Glutamatergic neuron (in vitro differentiated cells): Measurements from ENCODE around the gene GCSAM. TPM values are rescaled to one million over a fixed set of nuclear protein-coding genes. Genes with fewer than 3 reads are reported as not detected.
A peak's percentile ranks its signal among the peaks of the same experiment; 100 is the strongest.

Experiments used
- DNase-seq: peaks from one replicate; pipeline ENCODE4 v3.0.0; 2022
- H3K27ac Mint-ChIP-seq: one replicate; pipeline ENCODE4 v1.8.0; 2020; ENCODE audit warnings: mild to moderate bottlenecking, mixed read lengths, inconsistent platforms; ENCODE audit not compliant: unreplicated experiment
- H3K27me3 Mint-ChIP-seq: one replicate; pipeline ENCODE4 v1.8.0; 2020; ENCODE audit warnings: mild to moderate bottlenecking, moderate library complexity, mixed read lengths, inconsistent platforms; ENCODE audit not compliant: unreplicated experiment
- H3K36me3 Mint-ChIP-seq: one replicate; pipeline ENCODE4 v1.8.0; 2020; ENCODE audit warnings: mild to moderate bottlenecking, mixed read lengths, inconsistent platforms; ENCODE audit not compliant: unreplicated experiment
- H3K4me1 Mint-ChIP-seq: one replicate; pipeline ENCODE4 v1.8.0; 2020; ENCODE audit warnings: mild to moderate bottlenecking, low read depth, mixed read lengths, inconsistent platforms; ENCODE audit not compliant: unreplicated experiment
- H3K4me3 Mint-ChIP-seq: one replicate; pipeline ENCODE4 v1.8.0; 2020; ENCODE audit warnings: mild to moderate bottlenecking, mixed read lengths, inconsistent platforms; ENCODE audit not compliant: unreplicated experiment
- H3K9me3 Mint-ChIP-seq: one replicate; pipeline ENCODE4 v1.8.0; 2020; ENCODE audit warnings: mild to moderate bottlenecking, moderate library complexity, mixed read lengths, inconsistent platforms; ENCODE audit not compliant: unreplicated experiment
- total RNA-seq: library from RNA; stranded (reverse); fragmentation: NEBNext Ultra II Directional; extraction: Animal tissue kit (Norgen Biotek cat#: 25700); gene quantifications from one replicate; pipeline ENCODE4 v1.2.1, GENCODE V29; 2021; ENCODE audit not compliant: unreplicated experiment
- TF ChIP-seq, protein P1 (sequence below): fragments of 200-600 bp; sonication (generic); IDR thresholded peaks from one replicate; pipeline ENCODE4 v1.5.0; 2021; ENCODE audit not compliant: partially characterized antibody, unreplicated experiment

GCSAM gene
- total RNA-seq, 1 donor from 2014 or later = not detected

- TF ChIP-seq, protein P1, sequence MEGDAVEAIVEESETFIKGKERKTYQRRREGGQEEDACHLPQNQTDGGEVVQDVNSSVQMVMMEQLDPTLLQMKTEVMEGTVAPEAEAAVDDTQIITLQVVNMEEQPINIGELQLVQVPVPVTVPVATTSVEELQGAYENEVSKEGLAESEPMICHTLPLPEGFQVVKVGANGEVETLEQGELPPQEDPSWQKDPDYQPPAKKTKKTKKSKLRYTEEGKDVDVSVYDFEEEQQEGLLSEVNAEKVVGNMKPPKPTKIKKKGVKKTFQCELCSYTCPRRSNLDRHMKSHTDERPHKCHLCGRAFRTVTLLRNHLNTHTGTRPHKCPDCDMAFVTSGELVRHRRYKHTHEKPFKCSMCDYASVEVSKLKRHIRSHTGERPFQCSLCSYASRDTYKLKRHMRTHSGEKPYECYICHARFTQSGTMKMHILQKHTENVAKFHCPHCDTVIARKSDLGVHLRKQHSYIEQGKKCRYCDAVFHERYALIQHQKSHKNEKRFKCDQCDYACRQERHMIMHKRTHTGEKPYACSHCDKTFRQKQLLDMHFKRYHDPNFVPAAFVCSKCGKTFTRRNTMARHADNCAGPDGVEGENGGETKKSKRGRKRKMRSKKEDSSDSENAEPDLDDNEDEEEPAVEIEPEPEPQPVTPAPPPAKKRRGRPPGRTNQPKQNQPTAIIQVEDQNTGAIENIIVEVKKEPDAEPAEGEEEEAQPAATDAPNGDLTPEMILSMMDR = peak; percentile 69
- H3K9me3 Mint-ChIP-seq = no peaks in the 10 kb centered on the region
- H3K36me3 Mint-ChIP-seq = no peaks in the 10 kb centered on the region
- no peaks in the 10 kb centered on the region for H3K27me3 Mint-ChIP-seq
- no peak overlapping the region for H3K4me3 Mint-ChIP-seq
- H3K27ac Mint-ChIP-seq = no peak overlapping the region
- H3K4me1 Mint-ChIP-seq = peaks cover 2% of the 10 kb centered on the region
- DNase-seq = peak; percentile 56
These were observed 21.2 kb downstream of the GCSAM start for GRCh38 chr3:112111785-112112402.

DNA sequence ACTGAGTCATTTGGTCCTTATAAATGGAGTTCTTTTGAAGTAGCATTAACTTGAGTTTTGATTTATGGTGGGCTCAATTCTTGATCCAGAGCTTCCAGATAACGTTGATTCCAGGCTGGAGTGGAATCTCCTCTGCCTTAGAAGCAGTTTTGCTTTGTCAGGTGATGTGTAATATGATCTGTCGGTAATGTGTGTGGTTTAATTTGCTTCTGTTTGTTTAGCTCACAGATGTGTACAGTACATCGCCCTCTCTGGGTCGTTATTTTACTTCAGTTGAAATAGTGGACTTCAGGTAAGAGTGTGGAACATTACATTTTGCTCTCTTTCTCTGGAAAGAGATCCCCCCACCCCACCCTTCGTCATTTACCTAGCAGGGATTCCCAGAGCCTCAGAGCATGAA lies 23.7 kb downstream of the GCSAM start:
- no peaks in the 10 kb centered on the region for H3K27me3 Mint-ChIP-seq
- no peak overlapping the region for H3K4me3 Mint-ChIP-seq
- H3K27ac Mint-ChIP-seq = no peak overlapping the region
- DNase-seq = no peak
- TF ChIP-seq, protein P1 = no peak
- no peaks in the 10 kb centered on the region for H3K4me1 Mint-ChIP-seq
- H3K9me3 Mint-ChIP-seq = no peaks in the 10 kb centered on the region
- no peaks in the 10 kb centered on the region for H3K36me3 Mint-ChIP-seq

DNA sequence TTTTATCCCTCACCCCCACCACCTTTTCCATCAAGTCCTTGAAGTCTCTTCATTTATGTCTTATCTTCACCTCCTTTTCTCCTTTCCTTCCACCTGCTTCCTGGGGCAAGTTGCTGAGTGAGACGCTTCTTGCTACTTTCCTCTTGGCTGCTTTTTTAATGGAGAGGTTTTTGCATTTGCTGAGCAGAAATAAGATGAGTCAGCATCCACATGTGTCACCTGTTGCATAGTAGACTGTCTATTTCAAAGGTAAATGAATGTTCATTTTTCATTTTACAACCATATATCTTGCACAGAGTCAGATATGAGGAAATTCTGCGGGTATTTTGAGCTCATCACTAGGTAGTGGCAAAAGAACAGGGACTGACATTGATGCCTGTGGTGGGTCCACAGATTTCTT lies 28.3 kb downstream of the GCSAM start:
- no peak overlapping the region for H3K4me3 Mint-ChIP-seq
- H3K4me1 Mint-ChIP-seq = no peaks in the 10 kb centered on the region
- H3K27me3 Mint-ChIP-seq = no peaks in the 10 kb centered on the region
- H3K27ac Mint-ChIP-seq = no peak overlapping the region
- DNase-seq = no peak
- TF ChIP-seq, protein P1 = no peak
- H3K36me3 Mint-ChIP-seq = no peaks in the 10 kb centered on the region
- H3K9me3 Mint-ChIP-seq = no peaks in the 10 kb centered on the region

DNA sequence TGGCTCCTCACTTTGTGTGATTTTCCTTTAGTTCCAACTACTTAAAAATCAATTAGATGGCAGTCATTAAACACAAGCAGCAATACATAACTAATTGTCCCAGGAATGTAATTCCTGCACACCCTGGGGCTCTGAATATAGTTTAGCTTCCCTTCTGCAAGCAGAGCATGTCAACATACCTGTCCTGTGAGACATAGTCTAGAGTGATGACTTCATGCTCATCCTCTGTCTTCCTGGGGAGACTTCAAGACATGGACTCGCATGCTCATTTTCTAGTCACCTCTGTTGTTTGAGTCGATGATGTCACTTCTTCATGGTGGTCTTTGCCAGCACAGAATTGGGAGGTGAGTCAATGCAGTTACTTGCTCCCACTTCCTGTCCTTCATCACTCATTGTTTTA lies 31.1 kb downstream of the GCSAM start:
- no peak for DNase-seq
- TF ChIP-seq, protein P1 = no peak
- Mint-ChIP-seq H3K36me3 (no peaks in the 10 kb centered on the region), H3K4me3 (no peak overlapping the region), H3K27ac (no peak overlapping the region), H3K27me3 (no peaks in the 10 kb centered on the region), H3K9me3 (no peaks in the 10 kb centered on the region), H3K4me1 (no peaks in the 10 kb centered on the region)

- Mint-ChIP-seq H3K4me3 (no peak overlapping the region), H3K27ac (no peak overlapping the region), H3K4me1 (no peaks in the 10 kb centered on the region), H3K9me3 (no peaks in the 10 kb centered on the region), H3K36me3 (no peaks in the 10 kb centered on the region), H3K27me3 (no peaks in the 10 kb centered on the region)
- TF ChIP-seq, protein P1 = no peak
- no peak for DNase-seq
These were observed 35.7 kb downstream of the GCSAM start for GRCh38 chr3:112097378-112097777.
